Activated T-cell treated with anti-CD3 and anti-CD28 coated beads, Interleukin-2, amount 50 U/mL, for 24 hours (primary cell): ENCODE results near the gene PDZD8.

Experiments used
- DNase-seq: peaks from one replicate; pipeline ENCODE4 v3.0.0-alpha.2; 2020
- H3K27ac Mint-ChIP-seq: 2 replicates; pipeline ENCODE4 v1.8.0; 2020; ENCODE audit warnings: mild to moderate bottlenecking, mixed read lengths
- H3K27me3 Mint-ChIP-seq: 2 replicates; pipeline ENCODE4 v1.8.0; 2020; ENCODE audit warnings: mixed read lengths
- H3K36me3 Mint-ChIP-seq: 2 replicates; pipeline ENCODE4 v1.8.0; 2020; ENCODE audit warnings: low read depth, mixed read lengths
- H3K4me1 Mint-ChIP-seq: 2 replicates; pipeline ENCODE4 v1.8.0; 2020; ENCODE audit warnings: low read depth, mixed read lengths
- H3K4me3 Mint-ChIP-seq: 2 replicates; pipeline ENCODE4 v1.8.0; 2020; ENCODE audit warnings: mild to moderate bottlenecking, moderate library complexity, mixed read lengths
- H3K9me3 Mint-ChIP-seq: 2 replicates; pipeline ENCODE4 v1.8.0; 2020; ENCODE audit warnings: mixed read lengths

Gene PDZD8, protein sequence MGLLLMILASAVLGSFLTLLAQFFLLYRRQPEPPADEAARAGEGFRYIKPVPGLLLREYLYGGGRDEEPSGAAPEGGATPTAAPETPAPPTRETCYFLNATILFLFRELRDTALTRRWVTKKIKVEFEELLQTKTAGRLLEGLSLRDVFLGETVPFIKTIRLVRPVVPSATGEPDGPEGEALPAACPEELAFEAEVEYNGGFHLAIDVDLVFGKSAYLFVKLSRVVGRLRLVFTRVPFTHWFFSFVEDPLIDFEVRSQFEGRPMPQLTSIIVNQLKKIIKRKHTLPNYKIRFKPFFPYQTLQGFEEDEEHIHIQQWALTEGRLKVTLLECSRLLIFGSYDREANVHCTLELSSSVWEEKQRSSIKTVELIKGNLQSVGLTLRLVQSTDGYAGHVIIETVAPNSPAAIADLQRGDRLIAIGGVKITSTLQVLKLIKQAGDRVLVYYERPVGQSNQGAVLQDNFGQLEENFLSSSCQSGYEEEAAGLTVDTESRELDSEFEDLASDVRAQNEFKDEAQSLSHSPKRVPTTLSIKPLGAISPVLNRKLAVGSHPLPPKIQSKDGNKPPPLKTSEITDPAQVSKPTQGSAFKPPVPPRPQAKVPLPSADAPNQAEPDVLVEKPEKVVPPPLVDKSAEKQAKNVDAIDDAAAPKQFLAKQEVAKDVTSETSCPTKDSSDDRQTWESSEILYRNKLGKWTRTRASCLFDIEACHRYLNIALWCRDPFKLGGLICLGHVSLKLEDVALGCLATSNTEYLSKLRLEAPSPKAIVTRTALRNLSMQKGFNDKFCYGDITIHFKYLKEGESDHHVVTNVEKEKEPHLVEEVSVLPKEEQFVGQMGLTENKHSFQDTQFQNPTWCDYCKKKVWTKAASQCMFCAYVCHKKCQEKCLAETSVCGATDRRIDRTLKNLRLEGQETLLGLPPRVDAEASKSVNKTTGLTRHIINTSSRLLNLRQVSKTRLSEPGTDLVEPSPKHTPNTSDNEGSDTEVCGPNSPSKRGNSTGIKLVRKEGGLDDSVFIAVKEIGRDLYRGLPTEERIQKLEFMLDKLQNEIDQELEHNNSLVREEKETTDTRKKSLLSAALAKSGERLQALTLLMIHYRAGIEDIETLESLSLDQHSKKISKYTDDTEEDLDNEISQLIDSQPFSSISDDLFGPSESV

DNA sequence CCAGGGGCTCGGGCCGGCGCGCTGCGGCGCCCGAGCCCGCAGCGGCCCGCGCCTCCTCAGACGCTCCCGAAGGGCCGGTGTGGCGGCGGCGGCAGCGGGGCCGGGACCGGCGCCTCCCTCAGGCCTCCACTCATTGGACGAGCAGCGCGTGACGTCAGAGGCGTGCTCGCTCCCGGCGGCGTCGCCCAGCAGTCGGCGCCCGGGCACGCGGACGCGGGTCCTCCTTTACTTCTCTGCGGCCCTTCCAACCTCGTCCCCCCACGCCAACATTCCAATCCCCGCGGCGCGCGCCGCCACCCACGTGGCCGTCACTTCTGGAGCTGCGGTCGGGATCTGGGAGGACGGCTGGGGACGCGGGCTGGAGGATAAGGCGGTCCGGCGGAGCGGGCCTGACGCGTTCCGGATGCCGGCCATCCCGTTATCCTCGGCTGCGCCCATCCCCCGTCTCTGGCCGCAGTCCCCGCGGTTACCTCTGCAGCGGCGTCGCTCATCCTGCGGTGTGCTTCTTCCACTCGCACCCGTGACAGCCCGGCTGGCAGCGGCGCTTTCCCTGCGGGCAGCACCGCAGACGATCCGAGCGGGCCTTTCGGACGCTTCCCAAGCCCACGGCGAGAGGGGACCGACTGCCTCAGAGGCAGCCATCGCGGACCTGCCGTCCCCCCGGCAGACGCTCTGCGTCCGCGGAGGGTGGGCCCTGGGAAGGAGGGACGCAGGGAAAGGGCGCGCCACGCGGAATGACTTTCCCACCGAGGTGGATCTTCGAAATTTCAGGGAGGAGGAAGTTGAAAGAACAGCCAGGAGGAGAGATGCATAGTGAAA is at the start of gene PDZD8:
Gene PDZD8 (minus strand): TSS at position 81 of the 819 bp plus-strand sequence. CDS start 213 bp downstream, outside the sequence.
- peaks cover 25% of the 10 kb centered on the region for H3K36me3 Mint-ChIP-seq
- peak within 1 kb of the TSS; percentile 90 for H3K27ac Mint-ChIP-seq
- no peaks in the 10 kb centered on the region for H3K9me3 Mint-ChIP-seq
- peaks cover 30% of the 10 kb centered on the region for H3K4me1 Mint-ChIP-seq
- H3K4me3 Mint-ChIP-seq: peak within 1 kb of the TSS; percentile 92
- H3K27me3 Mint-ChIP-seq: peaks cover 33% of the 10 kb centered on the region
- DNase-seq: peak; percentile 96

DNA sequence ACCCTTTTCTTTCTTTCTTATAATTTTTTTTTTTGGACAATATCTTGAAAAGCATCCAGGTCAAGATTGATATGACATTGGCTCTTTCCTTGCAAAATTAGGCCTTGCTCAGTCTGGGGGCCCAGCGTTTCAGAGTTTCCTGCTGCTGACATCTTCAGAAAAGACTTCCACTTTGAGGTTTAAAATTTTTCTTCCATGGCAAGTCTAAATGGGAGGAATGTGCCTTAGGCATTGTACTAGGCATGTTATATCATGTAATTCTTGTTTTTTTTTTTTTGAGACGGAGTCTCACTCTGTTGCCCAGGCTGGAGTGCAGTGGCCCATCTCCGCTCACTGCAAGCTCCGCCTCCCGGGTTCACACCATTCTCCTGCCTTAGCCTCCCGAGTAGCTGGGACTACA is 48.9 kb upstream of the PDZD8 start:
- H3K36me3 Mint-ChIP-seq: no peaks in the 10 kb centered on the region
- H3K27me3 Mint-ChIP-seq: peaks cover 4% of the 10 kb centered on the region
- H3K9me3 Mint-ChIP-seq: no peaks in the 10 kb centered on the region
- H3K4me1 Mint-ChIP-seq: no peaks in the 10 kb centered on the region
- DNase-seq: no peak
- H3K27ac Mint-ChIP-seq: no peak overlapping the region
- no peak overlapping the region for H3K4me3 Mint-ChIP-seq

DNA sequence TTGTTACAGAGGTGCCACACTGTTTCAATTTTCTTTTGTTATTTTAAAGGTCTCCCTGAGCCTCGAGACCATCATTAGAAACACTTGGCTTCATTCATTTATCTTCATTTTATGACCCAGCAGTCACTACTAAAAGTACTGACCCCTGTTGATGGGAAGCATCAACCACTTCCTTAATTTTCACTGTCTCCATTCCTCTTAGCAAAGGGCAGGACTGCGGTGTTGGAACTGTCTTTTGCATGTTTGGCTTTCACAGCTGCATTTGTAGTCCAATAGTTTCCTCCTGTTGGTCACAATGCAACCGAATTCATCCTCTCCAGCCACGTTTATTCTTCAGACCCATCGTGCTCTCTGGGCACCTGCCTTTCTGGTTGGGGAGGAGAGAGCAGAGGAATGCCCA is 46.7 kb upstream of the PDZD8 start:
- H3K27ac Mint-ChIP-seq: no peak overlapping the region
- H3K27me3 Mint-ChIP-seq: peaks cover 4% of the 10 kb centered on the region
- no peaks in the 10 kb centered on the region for H3K9me3 Mint-ChIP-seq
- H3K4me1 Mint-ChIP-seq: no peaks in the 10 kb centered on the region
- H3K36me3 Mint-ChIP-seq: no peaks in the 10 kb centered on the region
- DNase-seq: no peak
- no peak overlapping the region for H3K4me3 Mint-ChIP-seq

DNA sequence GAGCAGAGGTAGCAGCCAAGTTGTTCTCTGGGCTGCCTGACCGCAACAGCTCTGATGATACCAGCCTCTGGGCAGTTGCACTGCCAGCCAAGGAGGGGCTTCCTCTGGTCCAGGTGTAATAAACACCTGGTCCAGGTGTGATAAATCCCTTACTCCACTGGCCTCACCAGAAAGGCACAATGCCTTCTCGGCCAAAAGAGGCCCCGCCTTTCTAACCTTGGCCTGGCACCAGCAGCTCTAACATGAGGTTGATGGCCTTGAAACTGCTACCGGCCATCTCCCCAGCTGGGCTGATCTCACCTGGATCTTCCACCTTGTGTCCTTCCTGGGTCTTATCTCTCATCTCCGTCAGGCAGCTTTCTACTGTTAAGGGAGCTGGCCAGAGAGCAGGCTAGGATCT is 45.5 kb upstream of the PDZD8 start:
- DNase-seq: no peak
- Mint-ChIP-seq H3K36me3 (no peaks in the 10 kb centered on the region), H3K4me3 (no peak overlapping the region), H3K4me1 (no peaks in the 10 kb centered on the region), H3K9me3 (no peaks in the 10 kb centered on the region), H3K27ac (no peak overlapping the region), H3K27me3 (peaks cover 4% of the 10 kb centered on the region)

DNA sequence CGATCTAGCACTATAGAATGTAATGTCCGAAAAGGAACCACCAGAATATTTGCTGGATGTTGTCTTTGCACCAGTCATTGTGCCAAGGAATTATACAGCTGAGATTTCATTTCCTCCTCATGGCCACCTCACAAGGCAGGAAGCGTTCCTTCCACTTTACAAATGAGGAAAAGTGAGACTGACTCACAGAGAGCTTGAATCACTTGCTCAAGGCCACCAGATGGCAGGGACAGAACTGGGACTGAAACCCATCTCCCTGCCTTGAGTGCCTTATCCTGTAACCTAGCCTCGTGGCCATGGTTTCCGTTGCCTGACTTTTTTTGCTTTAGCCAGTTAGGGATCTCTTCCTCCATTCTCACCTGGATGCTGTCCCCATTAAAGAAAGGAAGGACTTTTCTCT is 44.7 kb upstream of the PDZD8 start:
- Mint-ChIP-seq H3K4me3 (no peak overlapping the region), H3K9me3 (no peaks in the 10 kb centered on the region), H3K27ac (no peak overlapping the region), H3K4me1 (no peaks in the 10 kb centered on the region), H3K27me3 (peaks cover 4% of the 10 kb centered on the region), H3K36me3 (no peaks in the 10 kb centered on the region)
- DNase-seq: no peak

DNA sequence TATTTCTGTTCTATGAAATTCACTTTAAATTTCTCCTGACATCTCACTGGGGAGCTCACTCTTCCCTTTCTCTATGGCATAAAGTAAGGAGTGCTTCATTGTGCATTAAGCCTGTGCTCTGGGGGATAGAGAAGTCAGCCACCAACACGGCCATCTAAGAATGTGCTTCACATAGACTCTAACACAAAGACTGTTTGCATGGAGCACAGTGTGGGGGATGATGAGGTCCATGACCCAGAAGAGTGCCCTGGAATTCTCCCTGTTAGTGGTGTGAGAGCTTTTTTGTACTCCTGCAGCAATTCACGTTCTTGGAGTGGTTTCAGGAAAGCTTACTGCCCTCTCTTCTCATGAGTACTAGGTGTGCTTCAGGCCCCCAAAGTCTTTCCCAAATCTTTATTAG is 43.9 kb upstream of the PDZD8 start:
- no peak for DNase-seq
- Mint-ChIP-seq H3K4me3 (no peak overlapping the region), H3K27ac (no peak overlapping the region), H3K4me1 (no peaks in the 10 kb centered on the region), H3K27me3 (peaks cover 7% of the 10 kb centered on the region), H3K36me3 (no peaks in the 10 kb centered on the region), H3K9me3 (no peaks in the 10 kb centered on the region)

DNA sequence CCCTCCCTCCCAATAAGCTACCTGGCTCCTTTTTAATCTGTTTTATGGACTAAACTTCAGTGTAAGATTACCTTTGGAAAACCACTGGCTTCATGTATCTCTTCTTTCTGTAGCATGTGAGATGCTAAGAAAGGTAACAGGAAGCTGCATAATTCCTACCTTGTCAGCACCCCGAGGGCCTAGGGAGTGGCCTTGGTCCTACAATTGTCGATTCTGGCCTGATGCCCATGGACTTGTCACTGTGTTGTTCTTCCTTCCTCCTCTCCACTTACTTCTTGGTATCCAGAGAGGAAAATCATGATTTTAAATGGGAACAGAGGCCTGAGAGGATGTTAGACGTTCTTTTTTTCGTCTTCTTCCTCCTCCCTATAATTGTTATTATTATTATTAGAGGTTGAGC is 42.9 kb upstream of the PDZD8 start:
- no peaks in the 10 kb centered on the region for H3K9me3 Mint-ChIP-seq
- no peak overlapping the region for H3K27ac Mint-ChIP-seq
- H3K27me3 Mint-ChIP-seq: peaks cover 13% of the 10 kb centered on the region
- no peaks in the 10 kb centered on the region for H3K36me3 Mint-ChIP-seq
- no peak overlapping the region for H3K4me3 Mint-ChIP-seq
- H3K4me1 Mint-ChIP-seq: no peaks in the 10 kb centered on the region
- no peak for DNase-seq

DNA sequence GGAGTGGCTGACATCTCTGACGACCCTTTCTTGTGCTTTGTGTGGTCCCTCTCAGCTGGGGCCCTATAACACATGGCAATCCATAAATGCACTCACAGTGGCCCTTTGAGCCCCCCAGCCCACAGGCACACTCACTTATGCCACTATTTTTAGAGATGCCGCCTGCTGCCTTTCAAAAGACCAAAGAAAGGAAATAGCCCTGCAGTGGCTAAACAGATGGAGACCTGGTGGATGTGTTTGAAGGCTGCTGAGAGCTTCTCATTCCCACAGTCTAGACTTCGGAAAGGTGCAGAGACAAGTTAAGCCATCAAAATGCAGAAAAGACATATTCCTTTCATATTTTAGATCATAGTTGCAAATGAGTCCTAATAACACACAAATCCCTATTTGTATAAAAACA is 42.0 kb upstream of the PDZD8 start:
- no peaks in the 10 kb centered on the region for H3K9me3 Mint-ChIP-seq
- DNase-seq: no peak
- no peak overlapping the region for H3K4me3 Mint-ChIP-seq
- H3K36me3 Mint-ChIP-seq: no peaks in the 10 kb centered on the region
- H3K27me3 Mint-ChIP-seq: peaks cover 13% of the 10 kb centered on the region
- H3K4me1 Mint-ChIP-seq: no peaks in the 10 kb centered on the region
- H3K27ac Mint-ChIP-seq: no peak overlapping the region

DNA sequence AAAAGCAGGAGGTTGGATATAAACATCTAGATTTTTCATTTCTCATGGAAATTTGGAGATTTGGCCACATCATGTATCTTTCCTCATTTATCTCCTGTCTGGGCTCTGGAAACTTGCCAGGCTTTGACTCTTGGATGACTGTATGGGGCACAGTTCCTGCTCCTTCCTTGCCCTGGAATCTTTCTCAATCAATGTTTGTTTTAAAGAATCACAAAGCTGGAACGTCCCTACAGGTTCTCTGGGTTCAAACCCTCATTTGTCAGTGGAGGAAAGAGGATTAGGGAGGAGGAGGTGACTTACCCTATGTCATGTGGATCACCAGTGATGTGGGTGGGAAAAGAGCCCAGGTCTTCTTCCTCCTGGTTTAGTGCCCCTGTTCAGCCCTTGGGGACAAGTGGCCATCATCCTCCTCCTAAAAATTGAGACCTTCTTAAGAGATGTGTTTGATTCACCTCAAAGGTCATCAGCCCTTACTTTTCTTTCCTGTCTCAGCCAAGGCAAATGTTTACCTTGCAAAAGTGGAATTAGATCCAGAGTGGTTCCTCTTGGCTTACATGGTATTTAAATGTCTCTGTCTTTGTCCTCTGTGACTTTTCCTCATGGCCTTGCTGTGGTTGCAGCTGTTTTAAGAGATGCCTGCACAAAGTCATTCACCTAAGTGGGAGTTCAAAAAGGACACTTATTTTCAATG is 38.8 kb upstream of the PDZD8 start:
- Mint-ChIP-seq H3K27me3 (peaks cover 9% of the 10 kb centered on the region), H3K36me3 (no peaks in the 10 kb centered on the region), H3K4me3 (no peak overlapping the region), H3K27ac (no peak overlapping the region), H3K9me3 (no peaks in the 10 kb centered on the region), H3K4me1 (no peaks in the 10 kb centered on the region)
- no peak for DNase-seq

DNA sequence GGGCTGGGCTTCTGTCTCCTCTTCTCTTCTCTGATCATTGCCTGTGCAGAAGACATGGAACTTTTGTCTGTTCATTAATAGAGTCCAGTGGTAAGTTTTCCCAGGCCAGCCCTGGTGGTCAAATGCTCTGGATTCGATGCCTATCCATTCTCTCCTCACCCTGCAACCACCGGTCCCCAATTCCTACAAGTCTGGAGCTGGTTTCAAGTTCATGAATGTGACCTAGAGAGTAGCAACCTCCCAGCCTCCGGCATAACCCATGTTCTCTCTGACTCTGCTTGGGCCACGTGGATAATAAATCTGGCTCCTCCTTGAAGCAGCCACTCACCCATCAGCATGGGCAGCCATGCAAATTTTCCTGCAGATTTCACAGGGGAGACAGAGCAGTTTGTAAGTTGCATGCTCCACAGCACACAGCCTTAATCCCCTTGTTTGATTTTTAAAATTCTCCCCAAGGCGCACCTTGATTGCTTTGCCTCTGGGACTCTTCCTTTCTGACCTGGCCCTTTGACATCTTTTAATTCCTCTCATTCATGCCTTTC is 37.3 kb upstream of the PDZD8 start:
- no peak overlapping the region for H3K4me3 Mint-ChIP-seq
- H3K4me1 Mint-ChIP-seq: no peaks in the 10 kb centered on the region
- H3K27me3 Mint-ChIP-seq: peaks cover 9% of the 10 kb centered on the region
- no peak for DNase-seq
- no peak overlapping the region for H3K27ac Mint-ChIP-seq
- H3K36me3 Mint-ChIP-seq: no peaks in the 10 kb centered on the region
- H3K9me3 Mint-ChIP-seq: no peaks in the 10 kb centered on the region

DNA sequence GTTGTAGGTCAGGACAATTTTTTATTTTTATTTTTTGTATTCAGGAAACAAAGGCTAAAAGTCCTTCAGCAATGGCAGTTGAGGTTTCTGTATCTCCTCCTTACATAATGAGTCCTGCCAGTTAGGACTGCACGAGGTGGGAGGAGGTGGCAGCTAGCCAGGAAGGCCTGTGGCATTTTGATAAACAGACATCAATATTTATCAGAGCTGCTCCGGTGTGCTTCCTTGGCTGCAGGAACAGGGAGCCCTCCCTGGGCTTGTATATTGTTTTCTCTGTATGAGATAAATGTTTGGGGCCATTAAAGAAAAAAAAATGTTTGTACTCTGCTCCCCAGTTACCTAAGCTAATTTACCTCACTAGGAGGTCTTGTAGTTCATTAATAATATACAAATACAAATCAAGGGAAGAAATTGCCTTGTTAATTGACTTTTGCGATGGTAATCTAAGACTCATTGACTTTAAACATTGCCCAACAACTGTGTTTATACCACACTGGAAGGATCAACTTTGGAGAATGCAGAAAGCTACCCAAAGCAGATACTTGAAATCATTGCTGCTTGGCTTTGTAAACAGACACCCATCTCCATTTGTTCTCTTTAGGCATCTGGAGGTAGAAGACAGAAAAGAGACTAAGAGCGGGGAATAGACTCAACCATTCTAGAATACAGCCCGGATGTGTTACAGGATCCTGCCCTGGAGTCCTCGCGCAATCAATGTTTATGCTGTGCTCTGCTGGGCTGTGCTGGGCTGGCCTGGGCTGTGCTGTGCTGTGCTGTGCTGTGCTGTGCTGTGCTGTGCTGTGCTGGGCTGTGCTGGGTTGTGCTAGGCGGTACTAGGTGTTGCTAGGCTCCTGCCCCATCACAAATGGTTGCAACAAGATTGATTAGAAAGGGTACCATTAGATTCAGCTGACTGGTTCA is 36.5 kb upstream of the PDZD8 start:
- no peaks in the 10 kb centered on the region for H3K4me1 Mint-ChIP-seq
- H3K27ac Mint-ChIP-seq: no peak overlapping the region
- H3K36me3 Mint-ChIP-seq: no peaks in the 10 kb centered on the region
- peaks cover 11% of the 10 kb centered on the region for H3K27me3 Mint-ChIP-seq
- H3K4me3 Mint-ChIP-seq: no peak overlapping the region
- no peaks in the 10 kb centered on the region for H3K9me3 Mint-ChIP-seq
- no peak for DNase-seq

DNA sequence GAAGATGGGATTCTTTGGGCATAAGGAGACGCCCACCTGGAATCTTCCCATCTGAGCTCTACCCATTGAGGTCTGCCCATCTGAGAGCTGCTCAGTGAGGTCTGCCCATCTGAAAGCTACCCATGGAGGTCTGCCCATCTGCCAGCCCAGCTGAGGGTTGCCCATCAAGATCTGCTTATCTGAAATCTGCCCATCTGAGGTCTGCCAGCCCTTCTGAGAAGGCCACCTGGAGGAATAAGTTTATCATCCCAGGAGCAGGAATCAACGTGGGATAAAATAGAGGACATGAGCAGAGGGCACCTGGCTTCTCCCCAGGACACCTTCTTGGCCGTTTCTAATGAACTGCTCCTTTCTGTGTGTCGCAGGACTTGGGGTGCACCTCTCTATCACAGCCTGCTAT is 35.3 kb upstream of the PDZD8 start:
- Mint-ChIP-seq H3K4me1 (no peaks in the 10 kb centered on the region), H3K4me3 (no peak overlapping the region), H3K36me3 (no peaks in the 10 kb centered on the region), H3K9me3 (no peaks in the 10 kb centered on the region), H3K27ac (no peak overlapping the region), H3K27me3 (peaks cover 14% of the 10 kb centered on the region)
- no peak for DNase-seq
